DND-41 (cell line): ENCODE results near the gene NTN5.

ENCODE experiments used
- CTCF ChIP-seq: IDR thresholded peaks from 2 replicates; pipeline ENCODE4 v1.5.1; 2012; ENCODE audit warnings: borderline replicate concordance, low read length, moderate library complexity, mild to moderate bottlenecking; ENCODE audit not compliant: poor library complexity, severe bottlenecking; ENCODE audit errors: extremely low read depth
- EZH2 ChIP-seq: IDR thresholded peaks from 3 replicates; pipeline ENCODE4 v1.6.1; 2012; ENCODE audit warnings: borderline replicate concordance, low read depth, mild to moderate bottlenecking, moderate library complexity, low read length, inconsistent platforms; ENCODE audit not compliant: severe bottlenecking

DNA sequence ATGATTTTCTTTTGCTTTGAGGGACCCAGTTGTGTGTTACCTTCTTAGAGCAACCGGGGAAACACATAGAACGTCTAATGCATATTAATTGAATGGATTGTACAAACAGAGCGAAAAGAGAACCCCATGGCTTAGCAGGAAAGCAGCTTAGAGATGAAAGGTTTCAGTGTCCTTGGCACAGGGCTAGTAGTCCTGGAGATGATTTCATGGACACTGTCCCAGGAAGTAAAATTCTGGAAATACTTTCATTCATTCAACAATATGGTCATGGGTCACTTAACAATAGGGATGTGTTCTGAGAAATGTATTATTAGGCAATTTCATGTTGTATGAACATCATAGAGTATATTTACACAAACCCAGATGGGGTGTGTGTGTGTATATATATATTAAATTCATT lies 13.3 kb upstream of the NTN5 start:
- no peak for TF ChIP-seq EZH2
- no peak for TF ChIP-seq CTCF
